Keratinocyte (primary cell): Measurements from ENCODE around the gene SSB. TPM values are rescaled to one million over a fixed set of nuclear protein-coding genes. Genes with fewer than 3 reads are reported as not detected.
A peak's percentile ranks its signal among the peaks of the same experiment; 100 is the strongest.

Experiments used
- DNase-seq: peaks from one replicate; pipeline ENCODE4 v3.0.0-alpha.2; 2011; ENCODE audit warnings: low read depth, missing footprints, low spot score
- FAIRE-seq: peaks from 2 replicates; lab custom pipeline; 2011; peaks lifted over from hg19 to GRCh38; lab: Jason Lieb, UNC
- H2AFZ ChIP-seq: 2 replicates; pipeline ENCODE4 v1.6.0; 2012; ENCODE audit warnings: low read length, control low read depth, inconsistent platforms; ENCODE audit not compliant: control insufficient read depth
- H3K27ac ChIP-seq: 2 replicates; pipeline ENCODE4 v1.5.1; 2011; ENCODE audit warnings: low read length; ENCODE audit not compliant: control insufficient read depth, insufficient read depth
- H3K27me3 ChIP-seq: 3 replicates; pipeline ENCODE4 v1.6.0; 2011; ENCODE audit warnings: low read length; ENCODE audit not compliant: control insufficient read depth, insufficient read depth; ENCODE audit errors: extremely low read depth
- H3K36me3 ChIP-seq, 2 experiments: 2 replicates in 1 of 2; 3 replicates in 1 of 2; pipeline ENCODE4 v1.5.1; 2011; ENCODE audit warnings: low read length in 2 of 2, mild to moderate bottlenecking in 1 of 2; ENCODE audit not compliant: control insufficient read depth in 2 of 2, insufficient read depth in 2 of 2; ENCODE audit errors: extremely low read depth in 1 of 2
- H3K4me1 ChIP-seq: 3 replicates; pipeline ENCODE4 v1.5.1; 2011; ENCODE audit warnings: low read length; ENCODE audit not compliant: control insufficient read depth, insufficient read depth; ENCODE audit errors: extremely low read depth
- H3K4me2 ChIP-seq: 3 replicates; pipeline ENCODE4 v1.6.0; 2011; ENCODE audit warnings: low read depth, low read length; ENCODE audit not compliant: control insufficient read depth, insufficient read depth; ENCODE audit errors: extremely low read depth
- H3K4me3 ChIP-seq, 3 experiments: fragments of 200-600 bp in 1 of 3; sonication (generic) in 1 of 3; 2 replicates in 2 of 3; 3 replicates in 1 of 3; pipeline ENCODE4 v1.5.1; 2011 to 2016; ENCODE audit warnings: low read length in 3 of 3, mild to moderate bottlenecking in 3 of 3, control low read depth in 2 of 3, inconsistent platforms in 1 of 3, low read depth in 1 of 3, mixed read lengths in 1 of 3, mixed run types in 1 of 3, moderate library complexity in 1 of 3; ENCODE audit not compliant: control insufficient read depth in 2 of 3, insufficient read depth in 2 of 3; ENCODE audit errors: extremely low read depth in 1 of 3
- H3K79me2 ChIP-seq: 2 replicates; pipeline ENCODE4 v1.6.0; 2012; ENCODE audit warnings: low read length; ENCODE audit not compliant: control insufficient read depth, insufficient read depth
- H3K9ac ChIP-seq: 3 replicates; pipeline ENCODE4 v1.6.0; 2011; ENCODE audit warnings: low read length; ENCODE audit not compliant: control insufficient read depth, insufficient read depth; ENCODE audit errors: extremely low read depth
- H3K9me1 ChIP-seq: 3 replicates; pipeline ENCODE4 v1.6.0; 2011; ENCODE audit warnings: low read length; ENCODE audit not compliant: control insufficient read depth, insufficient read depth; ENCODE audit errors: extremely low read depth
- H3K9me3 ChIP-seq: 2 replicates; pipeline ENCODE4 v1.5.1; 2012; ENCODE audit warnings: low read depth, low read length; ENCODE audit not compliant: control insufficient read depth
- H4K20me1 ChIP-seq: 3 replicates; pipeline ENCODE4 v1.6.0; 2011; ENCODE audit warnings: low read length; ENCODE audit not compliant: control insufficient read depth, insufficient read depth; ENCODE audit errors: extremely low read depth
- EZH2 ChIP-seq: IDR thresholded peaks from one replicate; pipeline ENCODE4 v1.6.1; 2012; ENCODE audit warnings: inconsistent platforms, mild to moderate bottlenecking, low read length, moderate library complexity
- dilution Hi-C: fragments of 300-500 bp; cut with MboI; formaldehyde crosslinking; loops from one replicate; pipeline ENCODE4 v1.7.0; 2020; ENCODE audit warnings: low sequenced_read_pairs; ENCODE audit not compliant: extremely low pct_ligation_motif_present
- polyA minus RNA-seq, 3 experiments: library from RNA; depleted of rRNA, polyadenylated mRNA; stranded (reverse); fragments of >200 nt; gene quantifications; 1 replicate in 1 of 3; 2 replicates in 1 of 3; 3 replicates in 1 of 3; pipeline ENCODE4 v1.2.3, GENCODE V29; 2011
- polyA plus RNA-seq, 5 experiments: library from polyadenylated mRNA; depleted of rRNA in 3 of 5; stranded (reverse) in 3 of 5; stranded (forward) in 1 of 5; unstranded in 1 of 5; fragments of >200 nt; gene quantifications; 1 replicate in 1 of 5; 2 replicates in 3 of 5; 3 replicates in 1 of 5; pipeline versions ENCODE4 v1.2.1 to v1.2.3, GENCODE V29; 2011 to 2012; ENCODE audit warnings: missing spikeins in 2 of 5, low read depth in 1 of 5, low replicate concordance in 1 of 5
- TF ChIP-seq, protein P1 (sequence below), 3 experiments: IDR thresholded peaks in 1 of 3; conservative IDR thresholded peaks in 1 of 3; optimal IDR thresholded peaks in 1 of 3; 2 replicates in 2 of 3; 3 replicates in 1 of 3; pipeline versions ENCODE3 to v1.5.1; 2011; ENCODE audit warnings: low read length in 3 of 3, mild to moderate bottlenecking in 3 of 3, moderate library complexity in 2 of 3, control low read depth in 1 of 3, inconsistent platforms in 1 of 3; ENCODE audit not compliant: insufficient read depth in 2 of 3; ENCODE audit errors: extremely low read depth in 1 of 3

Gene SSB
- polyA plus RNA-seq (74.1 to 149 TPM (median 97.4 TPM) in 3 replicates), polyA minus RNA-seq (3.0 to 28.5 TPM (median 9.5 TPM) in 3 replicates)
- polyA plus RNA-seq (2011; ENCODE audit: low read depth), result 212 TPM
- polyA plus RNA-seq (2011; cell fraction: cytosol; rRNA removed), result 59.7 and 73.4 TPM in 2 replicates
- polyA plus RNA-seq (2011; cell fraction: nucleus; rRNA removed), result 46.3 and 107 TPM in 2 replicates
- polyA plus RNA-seq (2012; ENCODE audit: low replicate concordance), result 78.9 and 121 TPM in 2 replicates
- 21.9 TPM for polyA minus RNA-seq (2011; cell fraction: cytosol; rRNA and poly(A)+ RNA removed)
- 25.4 and 48.1 TPM in 2 replicates for polyA minus RNA-seq (2011; cell fraction: nucleus; rRNA and poly(A)+ RNA removed)

DNA sequence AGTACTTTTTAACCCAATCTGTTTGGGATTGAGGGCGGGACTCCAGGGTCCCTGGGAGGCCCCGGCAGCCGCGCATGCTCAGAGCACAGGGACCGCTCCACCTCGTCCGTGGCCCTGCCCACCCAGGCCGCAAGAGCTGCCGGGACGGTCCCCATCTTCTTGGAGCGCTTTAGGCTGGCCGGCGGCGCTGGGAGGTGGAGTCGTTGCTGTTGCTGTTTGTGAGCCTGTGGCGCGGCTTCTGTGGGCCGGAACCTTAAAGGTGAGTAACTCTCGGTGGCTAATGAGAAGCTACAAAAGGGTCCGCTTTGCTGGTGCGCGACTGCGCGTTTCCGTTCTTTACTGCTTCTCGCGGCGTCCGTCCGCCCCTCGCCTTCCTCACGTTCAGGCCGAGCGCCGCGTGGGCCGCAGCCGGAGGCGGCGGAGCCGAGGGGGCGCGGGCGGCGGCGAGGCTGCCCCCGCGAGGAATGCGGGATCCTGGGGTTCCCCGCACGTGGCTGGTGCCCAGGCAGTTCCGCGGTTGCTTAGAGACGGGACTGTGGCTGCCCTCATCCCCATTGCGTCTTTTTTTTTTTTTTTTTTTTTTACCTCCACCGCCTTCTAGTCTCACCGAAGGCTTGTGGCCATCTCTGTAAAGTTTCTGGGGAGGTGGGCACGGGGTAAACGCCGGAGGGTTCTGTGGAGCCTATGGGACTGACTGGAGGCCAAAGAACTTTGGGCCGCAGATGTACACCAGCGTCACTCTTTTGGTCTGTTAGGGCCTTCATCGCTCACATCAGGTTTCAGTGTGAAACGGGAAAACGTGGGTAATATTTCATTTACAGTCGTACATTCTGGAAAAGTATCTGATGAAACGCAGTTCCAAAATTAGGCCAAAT, at the start of gene SSB:
TSS of gene SSB (plus strand) at position 154 of the 875 bp plus-strand sequence. CDS start 2,090 bp downstream, outside the sequence.
- Histone ChIP-seq H3K36me3 (peaks cover 4 to 5% of the 10 kb centered on the region in 2 experiments), H3K9ac (peak within 1 kb of the TSS; percentile 93), H4K20me1 (no peaks in the 10 kb centered on the region), H3K4me1 (peaks cover 3% of the 10 kb centered on the region), H3K4me2 (peak within 1 kb of the TSS; percentile 94), H3K9me3 (peaks cover 2% of the 10 kb centered on the region), H3K9me1 (no peaks in the 10 kb centered on the region), H3K4me3 (peak within 1 kb of the TSS; percentile 74 to 99 (median 97)), H3K27ac (peak within 1 kb of the TSS; percentile 87), H3K79me2 (peaks cover 43% of the 10 kb centered on the region), H3K27me3 (no peaks in the 10 kb centered on the region), H2AFZ (peak within 1 kb of the TSS; percentile 93)
- TF ChIP-seq, protein P1, sequence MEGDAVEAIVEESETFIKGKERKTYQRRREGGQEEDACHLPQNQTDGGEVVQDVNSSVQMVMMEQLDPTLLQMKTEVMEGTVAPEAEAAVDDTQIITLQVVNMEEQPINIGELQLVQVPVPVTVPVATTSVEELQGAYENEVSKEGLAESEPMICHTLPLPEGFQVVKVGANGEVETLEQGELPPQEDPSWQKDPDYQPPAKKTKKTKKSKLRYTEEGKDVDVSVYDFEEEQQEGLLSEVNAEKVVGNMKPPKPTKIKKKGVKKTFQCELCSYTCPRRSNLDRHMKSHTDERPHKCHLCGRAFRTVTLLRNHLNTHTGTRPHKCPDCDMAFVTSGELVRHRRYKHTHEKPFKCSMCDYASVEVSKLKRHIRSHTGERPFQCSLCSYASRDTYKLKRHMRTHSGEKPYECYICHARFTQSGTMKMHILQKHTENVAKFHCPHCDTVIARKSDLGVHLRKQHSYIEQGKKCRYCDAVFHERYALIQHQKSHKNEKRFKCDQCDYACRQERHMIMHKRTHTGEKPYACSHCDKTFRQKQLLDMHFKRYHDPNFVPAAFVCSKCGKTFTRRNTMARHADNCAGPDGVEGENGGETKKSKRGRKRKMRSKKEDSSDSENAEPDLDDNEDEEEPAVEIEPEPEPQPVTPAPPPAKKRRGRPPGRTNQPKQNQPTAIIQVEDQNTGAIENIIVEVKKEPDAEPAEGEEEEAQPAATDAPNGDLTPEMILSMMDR (optimal IDR thresholded peaks at IDR 0.05 in 1 of 3, IDR thresholded peaks at IDR 0.05 in 1 of 3, conservative IDR thresholded peaks at IDR 0.05 in 1 of 3; ENCODE audit: extremely low read depth in 1 of 3, insufficient read depth in 2 of 3, low read length in 3 of 3), result no peak
- TF ChIP-seq EZH2, result no peak
- dilution Hi-C loops, result no loop called here
- peak; percentile 63 for FAIRE-seq
- peak; percentile 73 for DNase-seq

DNA sequence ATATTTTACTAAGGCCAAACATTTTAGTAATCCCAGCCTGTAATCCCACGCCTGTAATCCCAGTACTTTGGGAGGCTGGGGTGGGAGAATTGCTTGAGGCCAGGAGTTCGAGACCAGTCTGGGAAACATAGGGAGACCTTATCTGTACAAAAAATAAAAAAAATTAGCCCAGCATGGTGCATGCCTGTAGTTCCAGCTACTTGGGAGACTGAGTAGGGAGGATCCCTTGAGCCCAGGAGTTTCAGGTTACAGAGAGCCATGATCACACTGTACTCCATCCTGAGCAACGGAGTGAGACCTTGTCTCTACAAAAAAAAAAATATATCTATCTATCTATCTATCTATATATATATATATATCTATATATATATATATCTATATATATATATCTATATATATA, 45.9 kb upstream of the SSB start:
- H3K4me1 ChIP-seq, result no peaks in the 10 kb centered on the region
- H3K27ac ChIP-seq, result no peak overlapping the region
- no peak overlapping the region for H3K9ac ChIP-seq
- FAIRE-seq (no peak), DNase-seq (no peak)
- H3K36me3 ChIP-seq, result no peaks in the 10 kb centered on the region
- no peaks in the 10 kb centered on the region for H3K27me3 ChIP-seq
- H3K4me2 ChIP-seq, result no peak overlapping the region
- TF ChIP-seq, protein P1 (optimal IDR thresholded peaks at IDR 0.05 in 1 of 3, IDR thresholded peaks at IDR 0.05 in 1 of 3, conservative IDR thresholded peaks at IDR 0.05 in 1 of 3; ENCODE audit: extremely low read depth in 1 of 3, insufficient read depth in 2 of 3, low read length in 3 of 3), result no peak
- no peak for TF ChIP-seq EZH2
- no peaks in the 10 kb centered on the region for H3K79me2 ChIP-seq
- no peaks in the 10 kb centered on the region for H3K9me1 ChIP-seq
- H3K4me3 ChIP-seq, result no peak overlapping the region
- no peak overlapping the region for H2AFZ ChIP-seq
- dilution Hi-C loops, result no loop called here
- no peaks in the 10 kb centered on the region for H4K20me1 ChIP-seq
- no peaks in the 10 kb centered on the region for H3K9me3 ChIP-seq
